Measurements from ENCODE around the gene FOXP1.
A peak's percentile ranks its signal among the peaks of the same experiment; 100 is the strongest.

Gene FOXP1

GRCh38 chr3:71006810-71007785 is 576.4 kb downstream of the FOXP1 start:
- no peak overlapping the region for H3K4me3 ChIP-seq (ENCODE audit: low read depth, low read length)
- peak; percentile 31 for TF ChIP-seq CTCF (IDR thresholded peaks at IDR 0.05; ENCODE audit: low read depth, low read length, missing control alignments)
- no peak for DNase-seq (ENCODE audit: low read depth)

- no peak for TF ChIP-seq CTCF (IDR thresholded peaks at IDR 0.05; ENCODE audit: low read depth, low read length, missing control alignments)
- no peak overlapping the region for H3K4me3 ChIP-seq (ENCODE audit: low read depth, low read length)
- no peak for DNase-seq (ENCODE audit: low read depth)
Observed at GRCh38 chr3:71005702-71006321, 577.7 kb downstream of the FOXP1 start.

- no peak for TF ChIP-seq CTCF (IDR thresholded peaks at IDR 0.05; ENCODE audit: low read depth, low read length, missing control alignments)
- no peak overlapping the region for H3K4me3 ChIP-seq (ENCODE audit: low read depth, low read length)
- no peak for DNase-seq (ENCODE audit: low read depth)
Observed at GRCh38 chr3:71003511-71003910, 580.0 kb downstream of the FOXP1 start.

GRCh38 chr3:71002298-71002697 is 581.2 kb downstream of the FOXP1 start:
- no peak for DNase-seq (ENCODE audit: low read depth)
- TF ChIP-seq CTCF (IDR thresholded peaks at IDR 0.05; ENCODE audit: low read depth, low read length, missing control alignments), result no peak
- H3K4me3 ChIP-seq (ENCODE audit: low read depth, low read length), result no peak overlapping the region

- no peak for DNase-seq (ENCODE audit: low read depth)
- no peak for TF ChIP-seq CTCF (IDR thresholded peaks at IDR 0.05; ENCODE audit: low read depth, low read length, missing control alignments)
Observed at GRCh38 chr3:71001303-71001830, 582.2 kb downstream of the FOXP1 start.

GRCh38 chr3:71000483-71000882 is 583.0 kb downstream of the FOXP1 start:
- no peak for TF ChIP-seq CTCF (IDR thresholded peaks at IDR 0.05; ENCODE audit: low read depth, low read length, missing control alignments)
- no peak for DNase-seq (ENCODE audit: low read depth)
- no peak overlapping the region for H3K4me3 ChIP-seq (ENCODE audit: low read depth, low read length)

More at GRCh38 chr3:71001303-71001830, 582.2 kb downstream of the FOXP1 start:
- no peak overlapping the region for H3K4me3 ChIP-seq (ENCODE audit: low read depth, low read length)

All from GM12864 (cell line).